ENCODE results near the gene IMMP2L. TPM values are rescaled to one million over a fixed set of nuclear protein-coding genes. Genes with fewer than 3 reads are reported as not detected.

The IMMP2L gene
- total RNA-seq, 1 experiment from 2014 or later: 8.8 TPM

DNA sequence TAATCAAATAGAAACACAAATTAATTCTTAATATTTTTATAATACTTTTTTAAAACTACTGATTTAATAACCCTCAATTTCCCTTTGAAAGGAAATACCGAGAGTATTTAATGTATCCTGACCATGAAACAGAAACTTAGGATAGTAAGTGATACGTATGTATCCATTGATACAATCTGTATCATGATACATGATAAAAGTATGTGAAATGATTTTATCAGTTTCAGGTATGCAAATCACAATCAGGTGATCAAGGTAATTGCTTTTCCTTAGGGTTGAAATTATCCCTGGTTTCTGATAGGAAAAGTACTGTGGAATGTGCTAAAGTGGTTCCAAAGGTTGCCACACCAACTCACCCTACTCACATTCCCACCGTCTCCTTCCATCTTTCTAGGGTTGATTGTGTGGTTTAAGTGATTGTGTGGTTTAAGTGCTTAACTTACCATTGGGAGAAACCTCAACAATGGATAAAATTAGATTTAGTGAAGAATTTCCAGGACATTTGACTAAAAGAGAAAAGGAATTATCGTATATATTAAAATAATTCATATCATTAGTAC is 333.0 kb downstream of the IMMP2L start:
- H3K36me3 ChIP-seq (ENCODE audit: control insufficient read depth, insufficient read depth, low read length): no peaks in the 10 kb centered on the region
- no peaks in the 10 kb centered on the region for H3K4me1 ChIP-seq (ENCODE audit: control insufficient read depth, insufficient read depth, low read length)
- ATAC-seq (no peak), DNase-seq (ENCODE audit: low read depth, low spot score) (no peak)
- TF ChIP-seq, protein P1, sequence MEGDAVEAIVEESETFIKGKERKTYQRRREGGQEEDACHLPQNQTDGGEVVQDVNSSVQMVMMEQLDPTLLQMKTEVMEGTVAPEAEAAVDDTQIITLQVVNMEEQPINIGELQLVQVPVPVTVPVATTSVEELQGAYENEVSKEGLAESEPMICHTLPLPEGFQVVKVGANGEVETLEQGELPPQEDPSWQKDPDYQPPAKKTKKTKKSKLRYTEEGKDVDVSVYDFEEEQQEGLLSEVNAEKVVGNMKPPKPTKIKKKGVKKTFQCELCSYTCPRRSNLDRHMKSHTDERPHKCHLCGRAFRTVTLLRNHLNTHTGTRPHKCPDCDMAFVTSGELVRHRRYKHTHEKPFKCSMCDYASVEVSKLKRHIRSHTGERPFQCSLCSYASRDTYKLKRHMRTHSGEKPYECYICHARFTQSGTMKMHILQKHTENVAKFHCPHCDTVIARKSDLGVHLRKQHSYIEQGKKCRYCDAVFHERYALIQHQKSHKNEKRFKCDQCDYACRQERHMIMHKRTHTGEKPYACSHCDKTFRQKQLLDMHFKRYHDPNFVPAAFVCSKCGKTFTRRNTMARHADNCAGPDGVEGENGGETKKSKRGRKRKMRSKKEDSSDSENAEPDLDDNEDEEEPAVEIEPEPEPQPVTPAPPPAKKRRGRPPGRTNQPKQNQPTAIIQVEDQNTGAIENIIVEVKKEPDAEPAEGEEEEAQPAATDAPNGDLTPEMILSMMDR (IDR thresholded peaks at IDR 0.05): no peak
- TF ChIP-seq, protein P2, sequence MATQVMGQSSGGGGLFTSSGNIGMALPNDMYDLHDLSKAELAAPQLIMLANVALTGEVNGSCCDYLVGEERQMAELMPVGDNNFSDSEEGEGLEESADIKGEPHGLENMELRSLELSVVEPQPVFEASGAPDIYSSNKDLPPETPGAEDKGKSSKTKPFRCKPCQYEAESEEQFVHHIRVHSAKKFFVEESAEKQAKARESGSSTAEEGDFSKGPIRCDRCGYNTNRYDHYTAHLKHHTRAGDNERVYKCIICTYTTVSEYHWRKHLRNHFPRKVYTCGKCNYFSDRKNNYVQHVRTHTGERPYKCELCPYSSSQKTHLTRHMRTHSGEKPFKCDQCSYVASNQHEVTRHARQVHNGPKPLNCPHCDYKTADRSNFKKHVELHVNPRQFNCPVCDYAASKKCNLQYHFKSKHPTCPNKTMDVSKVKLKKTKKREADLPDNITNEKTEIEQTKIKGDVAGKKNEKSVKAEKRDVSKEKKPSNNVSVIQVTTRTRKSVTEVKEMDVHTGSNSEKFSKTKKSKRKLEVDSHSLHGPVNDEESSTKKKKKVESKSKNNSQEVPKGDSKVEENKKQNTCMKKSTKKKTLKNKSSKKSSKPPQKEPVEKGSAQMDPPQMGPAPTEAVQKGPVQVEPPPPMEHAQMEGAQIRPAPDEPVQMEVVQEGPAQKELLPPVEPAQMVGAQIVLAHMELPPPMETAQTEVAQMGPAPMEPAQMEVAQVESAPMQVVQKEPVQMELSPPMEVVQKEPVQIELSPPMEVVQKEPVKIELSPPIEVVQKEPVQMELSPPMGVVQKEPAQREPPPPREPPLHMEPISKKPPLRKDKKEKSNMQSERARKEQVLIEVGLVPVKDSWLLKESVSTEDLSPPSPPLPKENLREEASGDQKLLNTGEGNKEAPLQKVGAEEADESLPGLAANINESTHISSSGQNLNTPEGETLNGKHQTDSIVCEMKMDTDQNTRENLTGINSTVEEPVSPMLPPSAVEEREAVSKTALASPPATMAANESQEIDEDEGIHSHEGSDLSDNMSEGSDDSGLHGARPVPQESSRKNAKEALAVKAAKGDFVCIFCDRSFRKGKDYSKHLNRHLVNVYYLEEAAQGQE (IDR thresholded peaks at IDR 0.05; ENCODE audit: insufficient read depth in 1 of 2, low read depth in 2 of 2, low read length in 1 of 2): no peak
- TF ChIP-seq TCF7L2 (IDR thresholded peaks at IDR 0.05; ENCODE audit: low read depth, low read length): no peak
- TF ChIP-seq SIN3A (IDR thresholded peaks at IDR 0.05; ENCODE audit: borderline replicate concordance, insufficient read depth, low read depth, low read length): no peak
- TF ChIP-seq POLR2AphosphoS5 (IDR thresholded peaks at IDR 0.05; ENCODE audit: low read depth, low read length): no peak
- BruUV-seq (replicated peaks): no TSS peak
- H3K27me3 ChIP-seq (ENCODE audit: control insufficient read depth, insufficient read depth, low read length): no peaks in the 10 kb centered on the region
- ChIA-PET POLR2A (no interaction called here), CTCF (no interaction called here)
- no peaks in the 10 kb centered on the region for H3K9me3 ChIP-seq (ENCODE audit: control insufficient read depth, insufficient read depth, low read depth, low read length)
- intact Hi-C loops (cut with micrococcal nuclease; ENCODE audit: unreplicated experiment) (no loop called here), in situ Hi-C loops (cut with HindIII; ENCODE audit: low pct_unique_long_range_greater_than_20kb, low sequenced_read_pairs) (no loop called here)
- no peak overlapping the region for H3K4me3 ChIP-seq (ENCODE audit: low read depth in 2 of 2, low read length in 2 of 2)
- H3K27ac ChIP-seq (ENCODE audit: low read length): no peak overlapping the region

DNA sequence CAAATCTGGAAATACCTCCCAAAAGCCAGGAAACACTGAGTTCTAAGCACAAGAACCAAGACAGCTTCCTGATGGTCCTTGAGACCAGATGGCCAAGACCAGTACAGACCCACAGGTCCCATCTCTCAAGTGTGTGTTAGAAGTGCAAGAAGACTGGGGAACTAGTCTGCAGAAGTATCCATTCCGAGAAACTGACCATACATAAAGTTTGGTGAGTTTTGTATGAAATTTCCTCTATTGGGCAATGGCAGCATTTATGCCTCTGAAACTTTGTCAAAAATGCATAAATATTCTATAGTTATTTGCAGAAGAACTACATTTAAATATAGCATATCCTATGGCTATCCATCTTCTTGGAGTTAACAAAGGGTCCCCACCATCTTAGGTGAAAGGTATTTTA is 333.9 kb downstream of the IMMP2L start:
- TF ChIP-seq TCF7L2 (IDR thresholded peaks at IDR 0.05; ENCODE audit: low read depth, low read length) (no peak), SIN3A (IDR thresholded peaks at IDR 0.05; ENCODE audit: borderline replicate concordance, insufficient read depth, low read depth, low read length) (no peak), POLR2AphosphoS5 (IDR thresholded peaks at IDR 0.05; ENCODE audit: low read depth, low read length) (no peak)
- TF ChIP-seq, protein P2 (IDR thresholded peaks at IDR 0.05; ENCODE audit: insufficient read depth in 1 of 2, low read depth in 2 of 2, low read length in 1 of 2): no peak
- TF ChIP-seq, protein P1 (IDR thresholded peaks at IDR 0.05): no peak
- Histone ChIP-seq H3K27me3 (ENCODE audit: control insufficient read depth, insufficient read depth, low read length) (no peaks in the 10 kb centered on the region), H3K9me3 (ENCODE audit: control insufficient read depth, insufficient read depth, low read depth, low read length) (no peaks in the 10 kb centered on the region), H3K36me3 (ENCODE audit: control insufficient read depth, insufficient read depth, low read length) (no peaks in the 10 kb centered on the region), H3K4me1 (ENCODE audit: control insufficient read depth, insufficient read depth, low read length) (no peaks in the 10 kb centered on the region), H3K4me3 (ENCODE audit: low read depth in 2 of 2, low read length in 2 of 2) (no peak overlapping the region), H3K27ac (ENCODE audit: low read length) (no peak overlapping the region)
- no peak for ATAC-seq
- in situ Hi-C loops (cut with HindIII; ENCODE audit: low pct_unique_long_range_greater_than_20kb, low sequenced_read_pairs): no loop called here
- intact Hi-C loops (cut with micrococcal nuclease; ENCODE audit: unreplicated experiment): no loop called here
- no peak for DNase-seq (ENCODE audit: low read depth, low spot score)
- no TSS peak for BruUV-seq (replicated peaks)
- ChIA-PET POLR2A (no interaction called here), CTCF (no interaction called here)
